LHCN-M2 (cell line): ENCODE measurements around the gene CDKAL1. TPM values are rescaled to one million over a fixed set of nuclear protein-coding genes. Genes with fewer than 3 reads are reported as not detected.

ENCODE experiments used
- DNase-seq: peaks from one replicate; pipeline ENCODE4 v3.0.0-alpha.2; 2012; ENCODE audit warnings: low read depth
- total RNA-seq: library from RNA; depleted of rRNA; stranded (reverse); fragments of >200 nt; gene quantifications from 2 replicates; pipeline ENCODE4 v1.2.3, GENCODE V29; 2014

The CDKAL1 gene
- total RNA-seq, 1 experiment from 2014 or later, result 17.9 TPM

GRCh38 chr6:20952699-20953474 lies 418.6 kb downstream of the CDKAL1 start:
- peak; percentile 37 for DNase-seq

GRCh38 chr6:20954315-20954714 lies 420.1 kb downstream of the CDKAL1 start:
- DNase-seq, result no peak

GRCh38 chr6:20955131-20955530 lies 420.9 kb downstream of the CDKAL1 start:
- no peak for DNase-seq

GRCh38 chr6:20955751-20956150 lies 421.5 kb downstream of the CDKAL1 start:
- DNase-seq, result no peak

GRCh38 chr6:20960067-20960466 lies 425.8 kb downstream of the CDKAL1 start:
- DNase-seq, result no peak

- DNase-seq, result no peak
These were observed 431.0 kb downstream of the CDKAL1 start for GRCh38 chr6:20965276-20965675.

GRCh38 chr6:20965915-20966314 lies 431.7 kb downstream of the CDKAL1 start:
- no peak for DNase-seq

GRCh38 chr6:20969551-20969950 lies 435.3 kb downstream of the CDKAL1 start:
- DNase-seq, result no peak

- no peak for DNase-seq
These were observed 442.2 kb downstream of the CDKAL1 start for GRCh38 chr6:20976391-20976918.

GRCh38 chr6:20978151-20978614 lies 443.9 kb downstream of the CDKAL1 start:
- DNase-seq, result peak; percentile 56

- no peak for DNase-seq
These were observed 444.8 kb downstream of the CDKAL1 start for GRCh38 chr6:20979076-20979475.

GRCh38 chr6:20983961-20984360 lies 449.7 kb downstream of the CDKAL1 start:
- DNase-seq, result no peak

GRCh38 chr6:20985821-20986220 lies 451.6 kb downstream of the CDKAL1 start:
- DNase-seq, result no peak

- no peak for DNase-seq
These were observed 457.7 kb downstream of the CDKAL1 start for GRCh38 chr6:20991910-20992309.

- no peak for DNase-seq
These were observed 461.8 kb downstream of the CDKAL1 start for GRCh38 chr6:20996099-20996498.

GRCh38 chr6:20997143-20997769 lies 463.0 kb downstream of the CDKAL1 start:
- DNase-seq, result no peak

GRCh38 chr6:20997770-20998147 lies 463.5 kb downstream of the CDKAL1 start:
- DNase-seq, result no peak

GRCh38 chr6:20998748-20999448 lies 464.6 kb downstream of the CDKAL1 start:
- DNase-seq, result no peak

- no peak for DNase-seq
These were observed 466.1 kb downstream of the CDKAL1 start for GRCh38 chr6:21000331-21000801.

- DNase-seq, result no peak
These were observed 467.5 kb downstream of the CDKAL1 start for GRCh38 chr6:21001736-21002135.

- peak; percentile 56 for DNase-seq
These were observed 469.7 kb downstream of the CDKAL1 start for GRCh38 chr6:21003780-21004541.
